ENCODE measurements around the gene NOA1. TPM values are rescaled to one million over a fixed set of nuclear protein-coding genes. Genes with fewer than 3 reads are reported as not detected.

Gene NOA1
- total RNA-seq, 1 donor from 2014 or later = 17.4 TPM

DNA sequence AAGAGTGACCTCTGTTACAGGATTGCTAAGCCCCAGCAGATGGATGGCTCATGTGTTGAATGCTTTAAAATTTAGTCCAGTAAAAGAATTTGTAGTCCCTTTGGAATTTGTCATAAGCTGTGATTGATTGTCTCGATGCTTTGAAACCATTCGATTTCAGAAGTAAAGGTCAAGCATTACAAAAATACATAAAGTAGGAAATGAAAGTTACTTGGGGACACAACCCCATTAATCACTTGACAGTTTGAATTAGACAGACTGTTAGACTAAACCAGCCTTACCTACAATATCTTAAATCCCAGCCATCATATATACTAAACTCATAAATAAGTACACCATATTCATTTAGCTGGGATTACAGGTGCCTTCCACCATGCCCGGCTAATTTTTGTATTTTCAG is 63.1 kb downstream of the NOA1 start:
- H3K4me3 Mint-ChIP-seq (ENCODE audit: low read depth) = no peak overlapping the region
- peaks cover 30% of the 10 kb centered on the region for H3K4me1 Mint-ChIP-seq (ENCODE audit: low read depth)
- no peak overlapping the region for H3K27ac Mint-ChIP-seq
- no peaks in the 10 kb centered on the region for H3K9me3 Mint-ChIP-seq (ENCODE audit: low read depth)
- no peaks in the 10 kb centered on the region for H3K27me3 Mint-ChIP-seq
- DNase-seq (ENCODE audit: low spot score, unreplicated experiment) = no peak
- H3K36me3 Mint-ChIP-seq (ENCODE audit: insufficient read depth) = peaks cover 15% of the 10 kb centered on the region
- TF ChIP-seq, protein P1, sequence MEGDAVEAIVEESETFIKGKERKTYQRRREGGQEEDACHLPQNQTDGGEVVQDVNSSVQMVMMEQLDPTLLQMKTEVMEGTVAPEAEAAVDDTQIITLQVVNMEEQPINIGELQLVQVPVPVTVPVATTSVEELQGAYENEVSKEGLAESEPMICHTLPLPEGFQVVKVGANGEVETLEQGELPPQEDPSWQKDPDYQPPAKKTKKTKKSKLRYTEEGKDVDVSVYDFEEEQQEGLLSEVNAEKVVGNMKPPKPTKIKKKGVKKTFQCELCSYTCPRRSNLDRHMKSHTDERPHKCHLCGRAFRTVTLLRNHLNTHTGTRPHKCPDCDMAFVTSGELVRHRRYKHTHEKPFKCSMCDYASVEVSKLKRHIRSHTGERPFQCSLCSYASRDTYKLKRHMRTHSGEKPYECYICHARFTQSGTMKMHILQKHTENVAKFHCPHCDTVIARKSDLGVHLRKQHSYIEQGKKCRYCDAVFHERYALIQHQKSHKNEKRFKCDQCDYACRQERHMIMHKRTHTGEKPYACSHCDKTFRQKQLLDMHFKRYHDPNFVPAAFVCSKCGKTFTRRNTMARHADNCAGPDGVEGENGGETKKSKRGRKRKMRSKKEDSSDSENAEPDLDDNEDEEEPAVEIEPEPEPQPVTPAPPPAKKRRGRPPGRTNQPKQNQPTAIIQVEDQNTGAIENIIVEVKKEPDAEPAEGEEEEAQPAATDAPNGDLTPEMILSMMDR (IDR thresholded peaks at IDR 0.05; ENCODE audit: unreplicated experiment) = no peak

Other genes with a start within 250 kb of the NOA1 start
- gene SPINK2, start 155.9 kb downstream of the NOA1 start, total RNA-seq = not detected in 2 replicates
- 92.0 and 95.7 TPM in 2 replicates for gene REST, start 69.7 kb downstream of the NOA1 start, total RNA-seq
- 107 and 116 TPM in 2 replicates for gene POLR2B, start 1.3 kb upstream of the NOA1 start, total RNA-seq
- gene IGFBP7, start 132.8 kb upstream of the NOA1 start, total RNA-seq = 8.4 and 12.3 TPM in 2 replicates

Data from progenitor cell of endocrine pancreas (in vitro differentiated cells).